ENCODE results near the gene SHOC1.

The SHOC1 gene

GRCh38 chr9:111836311-111836710 lies 41.6 kb upstream of the SHOC1 start:
- TF ChIP-seq, protein P1, sequence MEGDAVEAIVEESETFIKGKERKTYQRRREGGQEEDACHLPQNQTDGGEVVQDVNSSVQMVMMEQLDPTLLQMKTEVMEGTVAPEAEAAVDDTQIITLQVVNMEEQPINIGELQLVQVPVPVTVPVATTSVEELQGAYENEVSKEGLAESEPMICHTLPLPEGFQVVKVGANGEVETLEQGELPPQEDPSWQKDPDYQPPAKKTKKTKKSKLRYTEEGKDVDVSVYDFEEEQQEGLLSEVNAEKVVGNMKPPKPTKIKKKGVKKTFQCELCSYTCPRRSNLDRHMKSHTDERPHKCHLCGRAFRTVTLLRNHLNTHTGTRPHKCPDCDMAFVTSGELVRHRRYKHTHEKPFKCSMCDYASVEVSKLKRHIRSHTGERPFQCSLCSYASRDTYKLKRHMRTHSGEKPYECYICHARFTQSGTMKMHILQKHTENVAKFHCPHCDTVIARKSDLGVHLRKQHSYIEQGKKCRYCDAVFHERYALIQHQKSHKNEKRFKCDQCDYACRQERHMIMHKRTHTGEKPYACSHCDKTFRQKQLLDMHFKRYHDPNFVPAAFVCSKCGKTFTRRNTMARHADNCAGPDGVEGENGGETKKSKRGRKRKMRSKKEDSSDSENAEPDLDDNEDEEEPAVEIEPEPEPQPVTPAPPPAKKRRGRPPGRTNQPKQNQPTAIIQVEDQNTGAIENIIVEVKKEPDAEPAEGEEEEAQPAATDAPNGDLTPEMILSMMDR (IDR thresholded peaks at IDR 0.05; ENCODE audit: low read depth, low read length): no peak
- H3K4me3 ChIP-seq (ENCODE audit: low read depth, low read length): no peak overlapping the region

- no peak overlapping the region for H3K4me3 ChIP-seq (ENCODE audit: low read depth, low read length)
- TF ChIP-seq, protein P1 (IDR thresholded peaks at IDR 0.05; ENCODE audit: low read depth, low read length): no peak
Measured at GRCh38 chr9:111833941-111834340, 39.2 kb upstream of the SHOC1 start.

- H3K4me3 ChIP-seq (ENCODE audit: low read depth, low read length): no peak overlapping the region
- TF ChIP-seq, protein P1 (IDR thresholded peaks at IDR 0.05; ENCODE audit: low read depth, low read length): no peak
Measured at GRCh38 chr9:111832449-111832848, 37.7 kb upstream of the SHOC1 start.

DNA sequence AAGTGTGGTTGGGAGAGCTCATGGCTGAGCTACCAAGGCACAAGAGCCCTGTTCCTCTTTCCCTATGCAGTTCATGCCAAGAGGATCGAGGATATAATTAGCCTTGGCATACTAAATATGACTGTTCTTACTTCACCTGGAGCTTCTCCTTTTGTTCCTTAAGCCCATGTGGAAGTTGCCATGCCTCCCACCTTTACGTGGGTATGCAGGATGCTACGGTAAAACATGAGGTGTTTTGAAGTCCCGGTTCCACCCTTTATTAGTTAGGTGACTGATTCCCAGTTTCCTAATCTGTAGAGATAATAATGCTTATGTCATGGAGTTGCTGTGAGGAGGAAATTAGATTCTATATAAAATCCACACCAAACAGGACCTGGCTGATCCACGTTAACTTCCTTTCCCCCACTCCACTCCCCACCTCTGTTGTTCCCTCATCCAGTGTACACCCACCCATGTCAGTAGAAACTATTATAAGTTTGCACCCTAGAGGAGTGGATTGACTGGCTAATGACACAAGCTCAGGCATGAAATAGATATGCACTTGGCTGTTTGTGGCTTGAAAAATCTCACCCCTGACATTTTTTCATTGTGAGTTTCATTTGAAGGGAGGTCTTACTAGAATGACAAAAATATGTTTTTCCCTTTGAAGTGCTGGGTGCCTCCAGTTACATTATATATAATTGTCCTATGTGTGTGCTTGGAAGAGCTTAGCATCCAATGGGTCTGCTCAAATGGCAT lies 36.8 kb upstream of the SHOC1 start:
- H3K4me3 ChIP-seq (ENCODE audit: low read depth, low read length): no peak overlapping the region
- TF ChIP-seq, protein P1 (IDR thresholded peaks at IDR 0.05; ENCODE audit: low read depth, low read length): no peak

GRCh38 chr9:111828193-111828592 lies 33.5 kb upstream of the SHOC1 start:
- TF ChIP-seq, protein P1 (IDR thresholded peaks at IDR 0.05; ENCODE audit: low read depth, low read length): no peak
- H3K4me3 ChIP-seq (ENCODE audit: low read depth, low read length): no peak overlapping the region

- TF ChIP-seq, protein P1 (IDR thresholded peaks at IDR 0.05; ENCODE audit: low read depth, low read length): no peak
- H3K4me3 ChIP-seq (ENCODE audit: low read depth, low read length): no peak overlapping the region
Measured at GRCh38 chr9:111825468-111826145, 30.9 kb upstream of the SHOC1 start.

- H3K4me3 ChIP-seq (ENCODE audit: low read depth, low read length): no peak overlapping the region
- TF ChIP-seq, protein P1 (IDR thresholded peaks at IDR 0.05; ENCODE audit: low read depth, low read length): no peak
Measured at GRCh38 chr9:111821006-111821528, 26.3 kb upstream of the SHOC1 start.
